HCEC 1CT (cell line): ENCODE results near the gene EMILIN3.

Source experiments
- DNase-seq: peaks from one replicate; pipeline ENCODE4 v3.0.0-alpha.2; 2017

Gene EMILIN3

GRCh38 chr20:41391587-41392001, 25.0 kb upstream of the EMILIN3 start:
- DNase-seq = no peak

- DNase-seq = no peak
Measured at GRCh38 chr20:41390889-41391288, 24.3 kb upstream of the EMILIN3 start.

GRCh38 chr20:41387444-41387851, 20.8 kb upstream of the EMILIN3 start:
- no peak for DNase-seq

- DNase-seq = no peak
Measured at GRCh38 chr20:41386502-41387427, 20.1 kb upstream of the EMILIN3 start.

GRCh38 chr20:41382791-41383305, 16.2 kb upstream of the EMILIN3 start:
- DNase-seq = no peak

GRCh38 chr20:41380551-41381193, 14.1 kb upstream of the EMILIN3 start:
- no peak for DNase-seq

- no peak for DNase-seq
Measured at GRCh38 chr20:41379551-41379950, 12.9 kb upstream of the EMILIN3 start.

GRCh38 chr20:41377275-41377674, 10.7 kb upstream of the EMILIN3 start:
- DNase-seq = no peak

- no peak for DNase-seq
Measured at GRCh38 chr20:41376349-41376748, 9.7 kb upstream of the EMILIN3 start.

- no peak for DNase-seq
Measured at GRCh38 chr20:41375846-41376245, 9.2 kb upstream of the EMILIN3 start.

GRCh38 chr20:41373931-41374920, 7.6 kb upstream of the EMILIN3 start:
- DNase-seq = no peak

GRCh38 chr20:41373251-41373783, 6.7 kb upstream of the EMILIN3 start:
- DNase-seq = no peak

- DNase-seq = no peak
Measured at GRCh38 chr20:41371371-41371770, 4.8 kb upstream of the EMILIN3 start.

GRCh38 chr20:41370176-41370575, 3.6 kb upstream of the EMILIN3 start:
- DNase-seq = no peak

- no peak for DNase-seq
Measured at GRCh38 chr20:41369673-41370072, 3.1 kb upstream of the EMILIN3 start.

- no peak for DNase-seq
Measured at GRCh38 chr20:41367956-41368355, 1.3 kb upstream of the EMILIN3 start.

- DNase-seq = no peak
Measured at GRCh38 chr20:41367393-41367695, 726 bp upstream of the EMILIN3 start.

GRCh38 chr20:41365777-41366545, 657 bp downstream of the EMILIN3 start:
- DNase-seq = no peak

- DNase-seq = no peak
Measured at GRCh38 chr20:41364967-41365765, 1.5 kb downstream of the EMILIN3 start.

GRCh38 chr20:41364236-41364855, 2.3 kb downstream of the EMILIN3 start:
- DNase-seq = no peak

GRCh38 chr20:41363601-41364000, 3.0 kb downstream of the EMILIN3 start:
- no peak for DNase-seq
